ENCODE results near the gene TRIM41. TPM values are rescaled to one million over a fixed set of nuclear protein-coding genes. Genes with fewer than 3 reads are reported as not detected.
"Not testable (repeated sequence)": the region's sequence is repeated elsewhere in the genome, so short reads cannot be mapped to it uniquely, and the experiment has no call there.

The TRIM41 gene
- total RNA-seq, 2 donors from 2014 or later = 21.5 to 32.0 TPM

GRCh38 chr5:181205761-181206649 is 17.1 kb upstream of the TRIM41 start:
- DNase-seq (no peak), ATAC-seq (no peak)
- intact Hi-C loops (cut with DNase I, micrococcal nuclease) = no loop called here

GRCh38 chr5:181207214-181207959 is 15.7 kb upstream of the TRIM41 start:
- ATAC-seq (peak; percentile 37), DNase-seq (peak in 1 of 2 donors; percentile 72)
- intact Hi-C loops (cut with DNase I, micrococcal nuclease) = no loop called here

- ATAC-seq (no peak), DNase-seq (no peak)
- intact Hi-C loops (cut with DNase I, micrococcal nuclease) = no loop called here
These were observed 15.2 kb upstream of the TRIM41 start for GRCh38 chr5:181207960-181208253.

- ATAC-seq; intact Hi-C loops (cut with DNase I, micrococcal nuclease); DNase-seq: not testable (repeated sequence)
These were observed 14.1 kb upstream of the TRIM41 start for GRCh38 chr5:181209006-181209405.

- ATAC-seq; intact Hi-C loops (cut with DNase I, micrococcal nuclease); DNase-seq: not testable (repeated sequence)
These were observed 12.9 kb upstream of the TRIM41 start for GRCh38 chr5:181210148-181210547.

- intact Hi-C loops (cut with DNase I, micrococcal nuclease); ATAC-seq; DNase-seq: not testable (repeated sequence)
These were observed 12.4 kb upstream of the TRIM41 start for GRCh38 chr5:181210698-181211097.

- ATAC-seq (no peak), DNase-seq (no peak)
- intact Hi-C loops (cut with DNase I, micrococcal nuclease) = no loop called here
These were observed 11.9 kb upstream of the TRIM41 start for GRCh38 chr5:181211208-181211607.

GRCh38 chr5:181212080-181212479 is 11.0 kb upstream of the TRIM41 start:
- no peak for ATAC-seq
- intact Hi-C loops (cut with DNase I, micrococcal nuclease) = no loop called here
- DNase-seq = no peak

GRCh38 chr5:181212934-181213333 is 10.1 kb upstream of the TRIM41 start:
- intact Hi-C loops (cut with DNase I, micrococcal nuclease) = no loop called here
- ATAC-seq = no peak
- DNase-seq = no peak

GRCh38 chr5:181214249-181214648 is 8.8 kb upstream of the TRIM41 start:
- DNase-seq; intact Hi-C loops (cut with DNase I, micrococcal nuclease); ATAC-seq: not testable (repeated sequence)

- intact Hi-C loops (cut with DNase I, micrococcal nuclease) = no loop called here
- ATAC-seq (no peak), DNase-seq (no peak)
These were observed 6.8 kb upstream of the TRIM41 start for GRCh38 chr5:181215997-181216989.

GRCh38 chr5:181217111-181217802 is 5.8 kb upstream of the TRIM41 start:
- peak; percentile 27 for ATAC-seq
- peak in 1 of 2 donors; percentile 56 for DNase-seq

GRCh38 chr5:181217803-181218062 is 5.3 kb upstream of the TRIM41 start:
- intact Hi-C loops (cut with DNase I, micrococcal nuclease) = no loop called here
- peak; percentile 13 for ATAC-seq
- DNase-seq = peak in 1 of 2 donors; percentile 46

More at GRCh38 chr5:181217111-181217802, 5.8 kb upstream of the TRIM41 start:
- intact Hi-C loops (cut with DNase I, micrococcal nuclease) = no loop called here

- ATAC-seq (no peak), DNase-seq (no peak)
- intact Hi-C loops (cut with DNase I, micrococcal nuclease) = no loop called here
These were observed 4.3 kb upstream of the TRIM41 start for GRCh38 chr5:181218795-181219124.

GRCh38 chr5:181219262-181220177 is 3.6 kb upstream of the TRIM41 start:
- intact Hi-C loops (cut with DNase I, micrococcal nuclease) = no loop called here
- DNase-seq = no peak
- ATAC-seq = no peak

- intact Hi-C loops (cut with DNase I, micrococcal nuclease) = no loop called here
- DNase-seq (no peak), ATAC-seq (no peak)
These were observed 2.9 kb upstream of the TRIM41 start for GRCh38 chr5:181220178-181220515.

- no peak for ATAC-seq
- DNase-seq = peak in 1 of 2 donors; percentile 34
- intact Hi-C loops (cut with DNase I, micrococcal nuclease) = no loop called here
These were observed 1.8 kb upstream of the TRIM41 start for GRCh38 chr5:181221105-181221791.
